ENCODE results near the gene C1QTNF5.

- TF ChIP-seq CTCF (IDR thresholded peaks at IDR 0.05 in 2 of 3, conservative IDR thresholded peaks at IDR 0.05 in 1 of 3; ENCODE audit: borderline replicate concordance in 1 of 3, insufficient read depth in 1 of 3, low read depth in 2 of 3, low read length in 2 of 3) (no peak), POLR2A (IDR thresholded peaks at IDR 0.05; ENCODE audit: borderline replicate concordance, extremely low read depth, insufficient read depth, insufficient read length) (no peak)
Observed at GRCh38 chr11:119377112-119377901, 36.6 kb upstream of the C1QTNF5 start.
